Brain microvascular endothelial cell (primary cell): Measurements from ENCODE around the gene DAPK1.

ENCODE experiments used
- DNase-seq: peaks from one replicate; pipeline ENCODE4 v3.0.0-alpha.2; 2020
- H3K27ac ChIP-seq: fragments of 250-450 bp; sonication (Bioruptor Pico); 2 replicates; pipeline ENCODE4 v1.5.1; 2020; ENCODE audit warnings: mild to moderate bottlenecking, moderate library complexity
- H3K27me3 ChIP-seq: fragments of 250-450 bp; sonication (Bioruptor Pico); replicated peaks from 2 replicates; pipeline ENCODE4 v1.5.1; 2020; ENCODE audit warnings: mild to moderate bottlenecking
- H3K36me3 ChIP-seq: fragments of 250-450 bp; sonication (Bioruptor Pico); replicated peaks from 2 replicates; pipeline ENCODE4 v1.5.1; 2020; ENCODE audit warnings: mild to moderate bottlenecking
- H3K4me3 ChIP-seq: 2 replicates; pipeline ENCODE4 v1.5.1; 2011; ENCODE audit warnings: low read depth, mild to moderate bottlenecking, control low read depth, low read length, moderate library complexity
- CTCF ChIP-seq: IDR thresholded peaks from 2 replicates; pipeline ENCODE4 v1.5.1; 2011; ENCODE audit warnings: low read depth, mild to moderate bottlenecking, moderate library complexity, low read length, control low read depth, inconsistent platforms; ENCODE audit errors: missing control alignments
- in situ Hi-C: cut with HindIII; loops from 2 replicates; pipeline ENCODE4 v1.10.0; 2017; ENCODE audit warnings: low sequenced_read_pairs, low pct_ligation_motif_present

Gene DAPK1

GRCh38 chr9:87503430-87503829 is 5.8 kb downstream of the DAPK1 start:
- TF ChIP-seq CTCF, result no peak
- no peak for DNase-seq
- Histone ChIP-seq H3K4me3 (no peak overlapping the region), H3K36me3 (no peaks in the 10 kb centered on the region), H3K27me3 (no peaks in the 10 kb centered on the region), H3K27ac (no peak overlapping the region)
- in situ Hi-C loops, result no loop called here

GRCh38 chr9:87503927-87504326 is 6.3 kb downstream of the DAPK1 start:
- in situ Hi-C loops, result no loop called here
- H3K27ac ChIP-seq, result no peak overlapping the region
- no peak overlapping the region for H3K4me3 ChIP-seq
- no peak for TF ChIP-seq CTCF
- no peaks in the 10 kb centered on the region for H3K36me3 ChIP-seq
- DNase-seq, result no peak
- no peaks in the 10 kb centered on the region for H3K27me3 ChIP-seq

GRCh38 chr9:87504938-87505337 is 7.3 kb downstream of the DAPK1 start:
- no peak for DNase-seq
- in situ Hi-C loops, result no loop called here
- no peaks in the 10 kb centered on the region for H3K36me3 ChIP-seq
- no peak overlapping the region for H3K4me3 ChIP-seq
- H3K27me3 ChIP-seq, result no peaks in the 10 kb centered on the region
- no peak overlapping the region for H3K27ac ChIP-seq
- TF ChIP-seq CTCF, result no peak

- Histone ChIP-seq H3K27ac (no peak overlapping the region), H3K27me3 (no peaks in the 10 kb centered on the region), H3K36me3 (no peaks in the 10 kb centered on the region), H3K4me3 (no peak overlapping the region)
- in situ Hi-C loops, result no loop called here
- TF ChIP-seq CTCF, result no peak
- no peak for DNase-seq
These were observed 8.4 kb downstream of the DAPK1 start for GRCh38 chr9:87505869-87506678.

GRCh38 chr9:87507576-87507975 is 9.9 kb downstream of the DAPK1 start:
- Histone ChIP-seq H3K27me3 (no peaks in the 10 kb centered on the region), H3K36me3 (no peaks in the 10 kb centered on the region), H3K4me3 (no peak overlapping the region), H3K27ac (no peak overlapping the region)
- no peak for DNase-seq
- in situ Hi-C loops, result no loop called here
- TF ChIP-seq CTCF, result no peak

GRCh38 chr9:87510252-87510683 is 12.6 kb downstream of the DAPK1 start:
- H3K27ac ChIP-seq, result no peak overlapping the region
- no peaks in the 10 kb centered on the region for H3K27me3 ChIP-seq
- TF ChIP-seq CTCF, result no peak
- in situ Hi-C loops, result no loop called here
- DNase-seq, result no peak
- no peak overlapping the region for H3K4me3 ChIP-seq
- no peaks in the 10 kb centered on the region for H3K36me3 ChIP-seq
